NCI-H82 treated with DMSO at 0.1 percent for 48 hours (cell line): ENCODE results near the gene KPNA1.

ENCODE experiments used
- DNase-seq: peaks from one replicate; lab custom pipeline; 2025; ENCODE audit not compliant: unreplicated experiment; lab: John Stamatoyannopoulos, UW

Gene KPNA1

GRCh38 chr3:122389197-122389596, 125.5 kb downstream of the KPNA1 start:
- no peak for DNase-seq

- no peak for DNase-seq
These were observed 127.0 kb downstream of the KPNA1 start for GRCh38 chr3:122387709-122388108.

- peak; percentile 87 for DNase-seq
These were observed 130.7 kb downstream of the KPNA1 start, which contains the start of gene FAM162A for GRCh38 chr3:122383771-122384697. Gene FAM162A, plus strand, starts transcription at chr3:122384182. Its CDS starts 84 bp downstream, at chr3:122384266.

GRCh38 chr3:122382888-122383666, 131.7 kb downstream of the KPNA1 start, which contains the start of gene MIX23:
Gene MIX23, minus strand, starts transcription at chr3:122383231. Its CDS starts 7 bp downstream, at chr3:122383224.
- DNase-seq, result peak; percentile 87

- DNase-seq, result no peak
These were observed 136.8 kb downstream of the KPNA1 start for GRCh38 chr3:122377975-122378374.

- no peak for DNase-seq
These were observed 140.7 kb downstream of the KPNA1 start for GRCh38 chr3:122374034-122374433.
